OCI-LY1 (cell line): Measurements from ENCODE around the gene KIF11.

Experiments used
- CTCF ChIP-seq: fragments of 200-600 bp; sonication (generic), shearing (Covaris generic); IDR thresholded peaks from 2 replicates; pipeline ENCODE4 v1.5.1; 2017; ENCODE audit warnings: mild to moderate bottlenecking, antibody characterized with exemption, low read length, moderate library complexity, mixed read lengths
- EZH2 ChIP-seq: fragments of 200-600 bp; sonication (generic), shearing (Covaris generic); IDR thresholded peaks from 2 replicates; pipeline ENCODE4 v1.8.0; 2017; ENCODE audit warnings: borderline replicate concordance, mixed run types, mild to moderate bottlenecking, antibody characterized with exemption, low read length, moderate library complexity, mixed read lengths

DNA sequence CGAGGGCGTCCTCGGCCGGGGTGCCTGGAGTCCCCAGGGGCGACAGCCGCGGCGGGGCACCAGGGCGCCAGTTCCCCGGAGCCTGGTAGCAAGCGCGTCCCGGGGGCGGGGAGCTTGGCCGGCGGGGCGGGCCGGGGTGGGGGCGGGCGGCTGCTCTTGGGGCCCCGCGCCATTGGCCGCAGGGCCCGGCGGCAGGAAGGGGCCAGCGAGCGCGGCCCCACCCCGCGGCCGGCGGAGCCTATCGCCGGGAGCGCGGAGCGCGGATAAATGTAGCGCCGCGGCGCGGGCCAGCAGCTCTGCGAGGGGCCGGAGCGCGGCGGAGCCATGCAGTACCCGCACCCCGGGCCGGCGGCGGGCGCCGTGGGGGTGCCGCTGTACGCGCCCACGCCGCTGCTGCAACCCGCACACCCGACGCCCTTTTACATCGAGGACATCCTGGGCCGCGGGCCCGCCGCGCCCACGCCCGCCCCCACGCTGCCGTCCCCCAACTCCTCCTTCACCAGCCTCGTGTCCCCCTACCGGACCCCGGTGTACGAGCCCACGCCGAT, 96.8 kb downstream of the KIF11 start, which contains the start of gene HHEX:
- TF ChIP-seq CTCF = no peak
- TF ChIP-seq EZH2 = no peak
